HL-60/S4 treated with phorbol 12-myristate 13-acetate at 8.2 ng/mL for 4 days and 3 days (cell line): ENCODE data around the gene RGPD8.
"Not testable (repeated sequence)": the region's sequence is repeated elsewhere in the genome, so short reads cannot be mapped to it uniquely, and the experiment has no call there.

Source experiments
- in situ Hi-C: fragments of 300-500 bp; cut with MboI; formaldehyde crosslinking; loops from 2 replicates; pipeline ENCODE4 v1.15.0; 2022; ENCODE audit warnings: low sequenced_read_pairs

RGPD8 gene

DNA sequence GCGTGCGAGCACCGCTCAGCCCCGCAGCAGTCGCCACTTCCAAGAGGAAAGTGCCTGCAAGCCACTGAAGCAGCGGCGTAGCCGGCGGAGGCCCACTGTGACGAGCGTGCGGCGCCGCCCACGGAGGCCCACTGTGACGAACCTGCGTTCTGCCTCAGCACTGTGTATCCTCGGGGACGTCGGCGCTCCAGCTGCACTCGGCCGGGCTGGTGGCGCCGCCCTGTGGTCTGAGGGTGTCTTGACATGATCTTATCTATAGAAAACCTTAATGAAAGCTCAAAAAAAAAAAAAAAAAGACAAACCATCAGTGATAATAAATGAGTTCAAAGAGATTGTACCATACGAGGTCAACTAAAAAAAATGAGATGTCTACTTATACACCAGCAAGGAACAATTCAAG lies at the start of gene RGPD8:
Gene RGPD8, minus strand, starts transcription at position 166 of the 400 bp plus-strand sequence. CDS start 192 bp downstream, outside the sequence.
- in situ Hi-C loops, result not testable (repeated sequence)

GRCh38 chr2:112483042-112483473 lies 49.6 kb upstream of the RGPD8 start:
- in situ Hi-C loops, result no loop called here

DNA sequence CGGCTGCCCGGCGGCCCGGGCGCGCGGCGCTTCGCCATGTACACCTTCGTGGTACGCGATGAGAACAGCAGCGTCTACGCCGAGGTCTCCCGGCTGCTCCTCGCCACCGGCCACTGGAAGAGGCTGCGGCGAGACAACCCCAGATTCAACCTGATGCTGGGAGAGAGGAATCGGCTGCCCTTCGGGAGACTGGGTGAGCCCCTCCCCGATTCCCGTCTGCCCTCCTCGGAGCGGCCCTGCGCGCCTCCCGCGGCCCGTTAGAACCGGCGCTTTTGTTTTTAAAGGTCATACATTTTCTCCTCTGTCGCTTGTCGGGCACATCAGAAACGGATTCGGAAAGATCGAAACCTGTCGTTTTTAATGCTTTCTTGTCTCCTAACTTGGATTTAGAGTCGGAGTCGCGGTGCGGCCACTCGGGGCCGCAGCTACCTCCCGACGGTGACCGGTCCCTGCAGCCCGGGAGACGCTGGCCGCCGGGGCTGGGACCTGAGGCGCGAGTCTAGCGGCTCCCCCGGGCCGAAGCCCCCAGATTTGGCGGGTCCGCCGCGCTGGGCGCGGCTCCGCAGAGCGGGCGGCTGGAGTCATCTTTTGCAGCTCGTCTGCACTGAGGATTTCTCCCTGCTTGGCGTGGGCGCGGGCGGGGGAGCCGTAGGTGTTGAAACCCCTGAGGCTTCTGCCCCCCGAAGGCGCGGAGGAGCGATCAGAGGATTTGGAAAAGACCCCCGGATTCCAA lies 49.0 kb upstream of the RGPD8 start:
- in situ Hi-C loops, result no loop called here

DNA sequence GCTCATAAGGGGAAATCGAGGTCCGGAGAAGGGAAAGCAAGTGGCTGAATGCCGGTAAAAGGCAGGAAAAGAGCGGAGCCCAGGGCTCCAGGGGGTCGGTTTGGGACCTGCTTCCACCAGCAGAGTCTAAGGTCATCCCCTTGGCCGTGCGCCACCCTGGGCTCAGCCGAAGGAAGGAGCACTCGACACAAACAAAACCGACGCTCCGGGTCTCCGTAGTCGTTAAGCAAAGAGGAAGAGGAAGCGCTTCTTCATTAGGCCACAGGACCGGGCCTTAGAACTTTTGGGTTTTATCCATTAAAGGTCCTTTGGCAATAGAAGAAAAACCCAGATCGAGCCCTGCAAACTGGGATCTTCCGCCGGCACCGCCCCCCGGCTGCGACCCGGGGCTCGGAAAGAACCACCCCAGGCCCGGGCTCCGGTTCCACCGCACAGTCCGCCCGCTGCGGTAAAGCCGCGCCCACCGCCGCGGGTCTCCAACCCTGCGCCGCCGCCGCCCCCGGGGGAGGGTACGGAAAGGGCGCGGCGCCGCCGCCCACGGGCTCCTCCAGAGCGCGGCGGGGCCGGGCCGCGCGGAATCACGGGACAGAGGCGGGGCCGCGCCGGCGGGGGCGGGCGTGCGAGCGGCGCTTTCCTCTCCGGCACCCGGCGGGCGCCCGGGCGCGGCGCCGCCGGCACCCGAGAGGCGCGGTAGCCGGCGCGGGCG lies 48.2 kb upstream of the RGPD8 start, which contains the start of gene TTL:
Gene TTL, plus strand, starts transcription at position 629 of the 706 bp plus-strand sequence. CDS start 189 bp downstream, outside the sequence.
- in situ Hi-C loops, result no loop called here

DNA sequence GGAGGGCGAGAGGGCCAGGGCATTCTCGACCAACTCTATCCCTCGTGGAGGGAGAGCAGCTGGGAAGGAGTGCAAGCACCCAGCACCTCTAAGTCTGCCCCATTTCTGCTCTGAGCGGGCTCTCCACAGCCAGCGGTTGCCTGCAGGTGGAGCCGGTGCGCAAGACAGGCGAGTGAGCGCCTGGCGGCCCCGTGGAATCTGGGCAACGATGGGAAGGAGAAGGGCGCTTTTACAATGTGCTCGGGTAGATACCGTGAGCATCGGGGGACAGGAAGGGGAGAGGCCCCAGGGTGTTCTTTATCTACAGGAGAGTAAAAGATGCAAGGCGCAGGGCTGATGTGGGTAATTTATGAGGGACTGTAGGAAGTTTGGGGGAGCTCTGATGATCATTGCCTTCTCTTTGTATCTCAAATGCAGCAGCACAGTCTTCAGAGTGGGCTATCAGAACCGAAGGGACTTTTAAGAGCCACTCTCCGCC lies 47.6 kb upstream of the RGPD8 start:
- in situ Hi-C loops, result no loop called here

DNA sequence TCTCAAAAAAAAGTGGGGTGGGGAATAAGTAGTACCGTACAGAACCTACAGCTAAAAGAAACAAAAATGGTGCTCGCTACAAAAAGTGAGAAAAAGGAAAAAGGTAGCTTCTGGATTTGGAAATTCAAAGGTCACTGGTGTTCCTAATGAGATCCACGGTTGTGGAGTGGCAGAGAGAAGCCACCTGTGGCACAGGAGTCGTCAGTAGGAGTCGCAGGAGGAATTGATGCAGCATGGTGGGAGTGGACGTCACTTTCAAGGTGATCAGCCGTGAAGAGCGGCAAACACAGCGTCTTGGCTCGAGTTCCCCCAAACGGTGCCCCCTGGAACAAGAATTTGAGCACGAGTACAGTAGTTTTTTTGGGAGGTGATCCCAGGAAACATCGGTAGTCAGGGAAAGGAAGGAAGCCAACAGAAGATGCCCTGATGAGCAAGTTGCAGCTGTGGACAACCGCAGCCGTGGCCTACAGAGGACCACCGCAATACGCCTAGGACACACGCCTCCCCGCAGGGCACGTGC lies 47.1 kb upstream of the RGPD8 start:
- in situ Hi-C loops, result no loop called here

DNA sequence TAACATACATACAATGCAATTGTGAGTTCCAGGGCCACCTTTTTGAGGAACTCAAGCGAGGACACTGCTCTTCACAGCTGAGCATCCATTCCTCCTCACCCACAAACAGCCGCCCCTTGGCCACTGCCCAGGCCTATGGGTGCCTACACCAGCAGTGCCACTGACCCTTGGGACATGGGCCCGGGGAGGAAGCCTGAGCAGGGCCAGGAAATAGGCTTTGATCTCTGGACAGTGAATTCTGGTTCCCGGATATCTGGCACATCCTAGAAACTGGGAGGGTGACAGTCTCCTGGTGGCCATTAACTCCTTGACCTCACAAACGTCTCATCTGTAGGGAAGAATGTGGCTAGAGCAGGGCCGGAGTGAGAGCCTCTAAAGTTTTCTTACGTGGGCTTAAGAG lies 43.0 kb upstream of the RGPD8 start:
- in situ Hi-C loops, result no loop called here

GRCh38 chr2:112474844-112475486 lies 41.5 kb upstream of the RGPD8 start:
- in situ Hi-C loops, result no loop called here

DNA sequence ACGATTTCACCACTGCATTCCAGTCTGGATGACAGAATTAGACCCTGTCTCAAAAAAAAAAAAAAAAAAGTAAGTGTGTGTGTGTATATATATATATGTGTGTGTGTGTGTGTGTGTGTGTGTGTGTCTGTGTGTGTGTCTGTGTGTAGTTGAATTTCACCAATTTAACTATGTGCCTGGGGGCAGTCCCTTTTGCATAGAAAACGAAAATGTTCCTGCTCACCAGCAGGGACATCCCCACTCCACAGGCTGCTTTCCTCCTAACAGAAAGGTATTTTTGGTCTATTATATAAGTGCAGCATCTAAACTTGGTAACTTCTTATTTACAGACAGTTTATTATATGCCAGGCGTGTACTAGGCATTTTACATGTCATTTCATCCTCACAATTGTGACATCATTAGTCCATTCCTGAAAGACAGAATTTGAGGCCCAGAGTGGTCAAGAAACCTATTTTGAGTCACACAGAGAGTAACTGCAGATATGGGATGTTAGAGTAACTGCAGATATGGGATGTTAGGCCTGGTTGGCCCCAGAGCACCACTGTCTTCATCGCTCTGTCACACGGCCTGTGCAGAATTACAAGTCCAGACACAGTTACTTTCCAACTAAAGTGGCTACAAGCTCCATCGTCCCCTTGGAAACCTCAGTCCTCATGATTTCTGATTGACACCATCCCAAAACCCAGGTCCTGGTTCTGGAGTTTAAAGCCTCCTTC lies 39.3 kb upstream of the RGPD8 start:
- in situ Hi-C loops, result no loop called here

- in situ Hi-C loops, result no loop called here
These were observed 31.9 kb upstream of the RGPD8 start for GRCh38 chr2:112465382-112465781.

GRCh38 chr2:112463256-112463655 lies 29.8 kb upstream of the RGPD8 start:
- in situ Hi-C loops, result no loop called here

- in situ Hi-C loops, result no loop called here
These were observed 28.7 kb upstream of the RGPD8 start for GRCh38 chr2:112462178-112462577.

GRCh38 chr2:112459372-112459771 lies 25.9 kb upstream of the RGPD8 start:
- in situ Hi-C loops, result no loop called here

DNA sequence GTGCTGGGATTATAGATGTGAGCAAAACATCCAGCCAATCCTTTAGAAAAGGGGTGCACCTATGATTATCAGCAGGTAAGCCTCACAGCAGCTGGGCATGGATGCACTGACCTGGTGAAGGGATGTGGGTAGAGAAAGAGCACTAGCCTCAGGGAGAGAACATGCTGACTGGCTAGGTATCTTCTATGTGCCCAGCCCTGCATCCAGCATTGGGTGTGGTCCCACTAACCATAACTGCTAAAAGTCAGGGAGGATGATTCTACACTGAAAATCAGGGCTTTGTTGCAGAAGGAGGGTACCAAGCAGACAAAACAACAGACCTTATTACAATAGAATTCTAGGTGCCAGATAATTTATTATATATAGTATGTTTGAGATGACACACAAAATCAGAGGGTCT lies 21.1 kb upstream of the RGPD8 start:
- in situ Hi-C loops, result no loop called here

DNA sequence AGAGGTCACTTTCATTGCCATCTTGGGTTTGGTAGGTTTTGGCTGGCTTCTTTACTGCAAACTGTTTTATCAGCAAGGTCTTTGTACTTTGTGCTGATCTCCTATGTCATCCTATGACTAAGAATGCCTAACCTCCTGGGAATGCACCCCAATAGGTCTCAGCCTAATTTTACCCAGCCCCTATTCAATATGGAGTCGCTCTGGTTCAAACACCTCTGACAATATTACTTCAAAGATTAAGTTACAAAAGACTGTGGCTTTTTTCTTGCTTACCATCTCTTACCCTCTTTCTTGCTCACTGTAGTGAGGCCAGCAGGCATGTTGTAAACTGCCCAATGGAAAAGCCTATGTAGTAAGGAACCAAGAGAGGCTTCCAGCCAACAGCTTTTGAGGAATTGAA lies 17.9 kb upstream of the RGPD8 start:
- in situ Hi-C loops, result no loop called here

- in situ Hi-C loops, result no loop called here
These were observed 16.4 kb upstream of the RGPD8 start for GRCh38 chr2:112449854-112450253.

DNA sequence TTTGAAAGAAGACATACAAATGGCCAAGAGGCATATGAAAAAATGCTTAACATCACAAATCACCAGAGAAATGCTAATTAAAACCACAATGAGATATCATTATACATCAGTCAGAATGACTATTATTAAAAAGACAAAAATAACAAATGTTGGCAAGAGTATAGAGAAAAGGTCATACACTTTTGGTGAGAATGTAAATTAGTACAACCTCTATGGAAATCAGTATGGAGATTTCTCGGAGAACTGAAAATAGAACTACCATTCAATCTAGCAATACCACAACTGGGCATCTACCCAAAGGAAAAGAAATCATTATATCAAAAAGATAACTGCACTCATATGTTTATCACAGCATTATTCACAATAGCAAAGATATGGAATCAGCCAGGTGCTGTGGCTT lies 10.8 kb upstream of the RGPD8 start:
- in situ Hi-C loops, result not testable (repeated sequence)

GRCh38 chr2:112438603-112439261 lies 5.3 kb upstream of the RGPD8 start:
- in situ Hi-C loops, result not testable (repeated sequence)

DNA sequence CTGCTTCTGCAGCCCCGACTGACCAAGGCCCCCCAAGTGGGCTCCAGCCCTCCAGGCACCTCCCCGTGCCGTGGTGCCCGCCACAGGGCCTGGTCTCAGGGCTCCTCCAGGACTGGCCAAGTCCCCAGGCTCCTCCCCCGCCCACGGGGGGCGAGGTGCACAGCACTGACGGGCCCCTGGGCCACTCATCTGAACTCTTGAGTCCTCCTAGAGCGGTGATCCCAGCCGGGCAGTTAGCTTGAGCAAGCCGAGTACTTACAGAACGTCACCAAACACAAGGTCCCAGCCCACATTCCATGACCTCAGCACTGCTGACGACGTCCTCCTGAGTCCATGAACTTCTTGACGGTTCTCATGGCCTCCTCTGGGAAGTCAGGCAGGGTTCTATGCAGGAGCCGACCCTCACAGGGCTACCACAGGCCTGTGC lies 4.0 kb upstream of the RGPD8 start:
- in situ Hi-C loops, result not testable (repeated sequence)

DNA sequence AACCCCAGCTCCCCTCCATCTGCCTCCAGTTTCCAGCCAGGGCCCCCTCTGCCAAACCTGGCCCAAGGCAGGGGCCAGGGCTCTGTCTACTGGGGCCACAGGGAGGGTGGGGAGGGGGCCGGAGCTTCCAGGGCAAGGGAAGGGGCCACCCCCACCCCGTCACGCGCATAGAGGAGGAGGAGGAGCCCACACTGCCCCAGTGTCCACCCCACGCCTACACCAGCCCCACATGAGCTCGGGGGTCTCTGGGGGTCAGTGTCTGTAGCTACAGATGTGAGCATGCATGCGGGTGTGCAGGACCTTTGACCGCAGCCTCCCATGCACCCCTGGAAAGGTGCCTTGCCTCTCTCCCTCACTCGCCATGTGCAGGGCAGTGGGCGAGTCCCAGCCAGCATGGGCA lies 3.5 kb upstream of the RGPD8 start:
- in situ Hi-C loops, result not testable (repeated sequence)
